SW480 (cell line): ENCODE measurements around the gene CGB7.
A peak's percentile ranks its signal among the peaks of the same experiment; 100 is the strongest.

Experiments
- DNase-seq: peaks from one replicate; pipeline ENCODE4 v3.0.0-alpha.2; 2016; ENCODE audit warnings: low spot score

The CGB7 gene

GRCh38 chr19:49057636-49058234 lies at the start of gene CGB7:
TSS of gene CGB7 (minus strand) at chr19:49057749. CDS start at chr19:49055375, 2,374 bp downstream.
- DNase-seq, result peak; percentile 62

GRCh38 chr19:49106648-49107135 lies 49.1 kb upstream of the CGB7 start:
- DNase-seq, result peak; percentile 72

GRCh38 chr19:49104229-49104864 lies 46.8 kb upstream of the CGB7 start:
- DNase-seq, result no peak

- no peak for DNase-seq
These were observed 46.0 kb upstream of the CGB7 start for GRCh38 chr19:49103331-49104085.

- DNase-seq, result no peak
These were observed 44.8 kb upstream of the CGB7 start for GRCh38 chr19:49102303-49102702.

GRCh38 chr19:49101160-49101559 lies 43.6 kb upstream of the CGB7 start:
- DNase-seq, result no peak

GRCh38 chr19:49098795-49099194 lies 41.2 kb upstream of the CGB7 start:
- no peak for DNase-seq

- DNase-seq, result peak; percentile 79
These were observed 40.1 kb upstream of the CGB7 start for GRCh38 chr19:49097453-49098288.

- no peak for DNase-seq
These were observed 37.2 kb upstream of the CGB7 start for GRCh38 chr19:49094505-49095482.

- no peak for DNase-seq
These were observed 35.1 kb upstream of the CGB7 start for GRCh38 chr19:49092686-49093085.

GRCh38 chr19:49091391-49092038 lies 34.0 kb upstream of the CGB7 start:
- no peak for DNase-seq

- DNase-seq, result no peak
These were observed 28.7 kb upstream of the CGB7 start for GRCh38 chr19:49086296-49086695.

GRCh38 chr19:49085868-49086232 lies 28.3 kb upstream of the CGB7 start:
- no peak for DNase-seq

- DNase-seq, result peak; percentile 100
These were observed 27.7 kb upstream of the CGB7 start, which contains the start of gene SNRNP70 for GRCh38 chr19:49085020-49085867. TSS of gene SNRNP70 (plus strand) at chr19:49085451. CDS start at chr19:49086415, 964 bp downstream.

GRCh38 chr19:49084206-49085019 lies 26.9 kb upstream of the CGB7 start:
- no peak for DNase-seq

GRCh38 chr19:49081273-49081672 lies 23.7 kb upstream of the CGB7 start:
- DNase-seq, result no peak

GRCh38 chr19:49080392-49080791 lies 22.8 kb upstream of the CGB7 start:
- DNase-seq, result no peak

GRCh38 chr19:49074869-49075268 lies 17.3 kb upstream of the CGB7 start:
- peak; percentile 62 for DNase-seq
